NCI-H187 (cell line): ENCODE results near the gene LZTR1.
"Not testable (repeated sequence)": the region's sequence is repeated elsewhere in the genome, so short reads cannot be mapped to it uniquely, and the experiment has no call there.

Experiments used
- DNase-seq, 2 experiments: peaks; one replicate each; lab custom pipeline; 2025; lab: John Stamatoyannopoulos, UW

LZTR1 gene

DNA sequence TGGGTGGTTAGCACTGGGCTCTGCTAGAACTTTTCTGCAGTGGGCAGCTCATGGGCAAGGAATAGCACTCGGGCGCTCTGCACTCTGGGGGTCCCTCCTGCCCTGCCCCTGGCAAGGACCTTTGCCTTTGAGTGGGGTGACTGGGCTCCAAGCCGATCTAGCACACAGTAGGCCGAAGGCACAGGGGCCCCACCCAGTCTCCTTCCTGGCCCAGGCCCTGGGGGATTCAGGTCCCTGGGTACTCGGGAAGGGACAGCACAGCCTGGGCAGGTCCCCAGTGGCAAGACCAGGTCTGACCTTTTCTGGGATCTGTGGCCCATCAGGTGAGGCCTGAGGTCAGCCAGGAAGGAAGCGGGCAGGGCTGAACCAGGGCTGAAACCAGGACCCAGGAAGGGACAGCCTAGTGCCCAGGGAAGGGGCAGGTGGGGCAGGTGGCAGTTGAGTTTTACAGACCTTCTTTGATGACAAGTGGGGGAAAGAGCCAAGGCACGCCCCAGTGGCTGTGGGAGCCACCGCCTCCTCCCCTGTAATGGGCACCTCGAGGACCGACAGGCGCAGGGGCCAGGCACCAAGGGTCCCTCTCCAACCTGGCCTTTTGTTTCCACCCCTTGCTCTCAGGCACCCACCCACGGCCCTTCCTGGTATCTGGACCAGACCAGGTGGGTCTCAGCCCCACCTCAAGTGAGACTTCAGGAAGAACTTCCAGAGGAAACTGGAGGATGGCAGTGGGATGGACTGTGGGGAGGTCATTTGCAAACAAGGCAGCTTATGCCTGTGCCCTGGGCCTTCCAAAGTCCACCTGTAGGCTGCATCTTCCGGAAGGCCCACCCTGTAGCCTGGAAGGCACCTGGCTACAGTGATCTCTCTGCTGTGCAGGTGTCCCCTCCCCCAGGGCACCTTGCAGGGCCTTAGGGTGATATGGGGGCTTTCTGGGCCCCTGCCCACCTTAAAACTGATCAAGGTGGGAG lies 15.9 kb upstream of the LZTR1 start:
- no peak for DNase-seq

DNA sequence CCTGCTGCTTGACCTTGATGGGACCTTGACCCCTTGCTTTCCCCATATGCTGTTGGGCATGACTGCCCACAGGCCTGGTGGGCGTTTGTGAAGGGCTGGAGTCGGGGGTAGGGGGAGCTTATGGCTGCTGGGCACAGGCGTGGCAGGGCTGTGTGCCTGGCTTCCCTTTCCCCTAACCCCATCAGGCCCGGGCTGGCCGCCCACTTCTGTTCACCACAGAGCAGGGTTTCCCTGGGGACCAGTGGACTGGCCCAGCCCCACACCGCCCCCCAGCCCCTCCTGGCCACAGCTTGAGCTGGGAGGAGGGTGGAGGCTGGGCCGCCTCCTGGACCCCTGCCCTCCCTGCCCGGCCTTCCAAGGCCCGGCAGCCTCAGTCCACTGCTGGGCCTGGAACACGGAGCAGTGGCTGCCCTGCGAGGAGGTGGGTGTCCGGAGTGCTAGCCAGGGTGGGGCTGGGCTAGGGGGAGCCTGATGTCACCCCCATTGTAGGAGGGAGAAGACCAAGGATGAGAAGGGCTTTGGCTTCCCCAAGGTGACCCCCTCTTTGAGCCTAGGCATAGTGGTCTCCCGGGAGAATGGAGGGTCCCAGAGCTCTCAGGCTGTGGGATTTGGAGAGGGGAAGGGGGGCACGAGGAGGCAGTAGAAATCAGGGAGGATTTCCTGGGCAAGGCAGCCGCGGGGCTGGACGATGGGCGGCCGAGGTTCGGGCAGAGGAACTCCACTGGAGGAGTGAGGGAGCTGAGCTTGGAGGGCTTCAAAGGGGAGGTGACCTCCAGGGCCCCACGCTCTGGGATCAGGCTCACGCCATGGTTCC lies 15.0 kb upstream of the LZTR1 start, which contains the start of gene AIFM3:
TSS of gene AIFM3 (plus strand) at position 373 of the 814 bp plus-strand sequence. CDS start 690 bp downstream, outside the sequence.
- DNase-seq, result no peak

DNA sequence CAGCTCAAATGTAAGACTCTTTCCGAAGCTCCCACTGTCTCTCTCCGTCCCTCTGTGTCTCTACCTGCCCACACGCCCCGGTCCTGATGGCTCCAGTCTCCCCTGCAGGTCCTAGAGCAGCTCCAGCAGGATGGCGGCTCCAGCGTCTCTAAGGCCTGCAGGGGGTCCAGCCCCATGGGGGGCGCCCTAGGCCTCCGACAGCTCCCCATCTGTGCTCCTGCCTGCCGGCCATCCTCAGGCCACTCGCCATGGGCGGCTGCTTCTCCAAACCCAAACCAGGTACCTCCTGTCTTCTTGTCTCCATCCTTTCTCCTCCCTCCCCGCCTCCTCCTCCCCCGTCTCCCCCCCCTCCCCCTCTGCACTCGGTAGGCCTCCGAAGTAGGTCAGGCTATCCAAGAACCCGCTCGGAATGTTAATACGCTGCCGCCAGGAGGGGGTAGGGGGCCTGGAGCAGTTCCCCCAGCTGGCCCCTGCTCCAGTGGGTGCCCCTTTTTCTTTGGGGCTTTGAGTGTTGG lies 14.3 kb upstream of the LZTR1 start:
- no peak for DNase-seq

DNA sequence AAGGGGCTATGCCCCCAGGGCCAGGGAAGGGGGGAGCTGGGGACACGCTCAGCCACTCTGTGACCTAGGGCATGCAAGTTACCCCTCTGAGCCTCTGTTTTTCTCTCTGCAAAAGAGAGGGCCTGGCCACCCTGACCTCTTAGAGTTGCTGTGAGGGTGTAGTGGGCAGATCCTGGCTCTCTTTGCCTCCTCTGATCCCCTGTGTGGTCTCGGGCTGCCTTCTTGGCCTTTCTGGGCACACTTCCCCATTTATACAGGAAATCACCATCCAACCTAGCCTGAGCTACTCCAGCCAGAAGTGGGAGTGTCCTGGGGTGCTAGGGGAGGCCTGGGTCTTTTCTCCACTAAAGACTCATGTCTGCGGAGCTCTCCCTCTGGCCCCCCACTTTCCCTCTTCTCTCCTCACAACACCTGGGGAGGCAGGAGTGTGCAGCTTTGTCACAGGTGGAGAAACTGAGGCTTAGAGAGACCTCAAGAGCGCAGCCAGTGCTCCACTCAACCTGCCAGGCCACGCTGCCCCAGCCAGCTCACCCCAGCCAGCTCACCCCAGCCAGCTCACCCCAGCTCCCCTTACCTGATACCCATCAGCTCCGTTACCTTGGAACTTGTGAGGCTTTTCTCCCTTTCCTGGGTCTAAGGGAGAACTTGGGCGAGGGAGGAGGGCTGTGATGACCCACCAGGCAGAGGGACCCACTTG lies 13.7 kb upstream of the LZTR1 start:
- no peak for DNase-seq

DNA sequence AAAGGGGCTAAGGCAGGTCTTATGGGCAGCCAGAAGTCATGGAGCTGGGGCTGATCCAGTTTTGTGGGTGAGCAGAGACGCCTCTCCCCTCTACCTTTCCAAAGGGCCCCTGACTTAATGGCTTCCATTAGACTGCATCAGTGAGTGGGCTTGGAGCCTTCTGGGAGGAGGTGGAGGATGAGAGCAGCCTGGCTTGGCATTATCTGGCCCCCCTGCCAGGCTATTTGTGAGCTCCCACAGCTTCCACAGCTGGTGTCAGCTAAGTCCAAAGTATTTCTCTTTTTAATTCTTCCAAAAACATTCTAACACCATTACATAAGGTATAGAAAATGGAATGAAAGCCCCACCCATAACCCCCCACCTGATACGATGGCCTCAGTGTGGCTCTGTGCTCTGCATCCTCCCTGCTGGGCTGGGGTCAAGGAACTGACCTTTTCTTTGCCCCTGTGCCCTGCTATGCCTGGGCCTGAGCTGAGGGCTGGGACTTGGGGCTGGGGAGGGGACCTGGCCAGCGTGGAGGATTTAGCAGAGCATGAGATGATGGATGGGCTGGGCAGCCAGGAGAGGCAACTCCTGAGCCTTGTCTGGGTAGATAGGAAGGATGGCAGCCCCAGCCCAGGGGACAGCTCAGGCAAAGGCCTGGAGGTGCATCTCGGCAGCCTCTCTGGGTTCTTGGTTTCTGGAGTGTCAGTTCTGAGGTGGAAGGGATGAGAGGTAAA lies 11.0 kb upstream of the LZTR1 start:
- DNase-seq, result no peak

GRCh38 chr22:20972014-20972694 lies 9.9 kb upstream of the LZTR1 start:
- DNase-seq, result not testable (repeated sequence)

GRCh38 chr22:20972933-20973577 lies 9.0 kb upstream of the LZTR1 start:
- no peak for DNase-seq

DNA sequence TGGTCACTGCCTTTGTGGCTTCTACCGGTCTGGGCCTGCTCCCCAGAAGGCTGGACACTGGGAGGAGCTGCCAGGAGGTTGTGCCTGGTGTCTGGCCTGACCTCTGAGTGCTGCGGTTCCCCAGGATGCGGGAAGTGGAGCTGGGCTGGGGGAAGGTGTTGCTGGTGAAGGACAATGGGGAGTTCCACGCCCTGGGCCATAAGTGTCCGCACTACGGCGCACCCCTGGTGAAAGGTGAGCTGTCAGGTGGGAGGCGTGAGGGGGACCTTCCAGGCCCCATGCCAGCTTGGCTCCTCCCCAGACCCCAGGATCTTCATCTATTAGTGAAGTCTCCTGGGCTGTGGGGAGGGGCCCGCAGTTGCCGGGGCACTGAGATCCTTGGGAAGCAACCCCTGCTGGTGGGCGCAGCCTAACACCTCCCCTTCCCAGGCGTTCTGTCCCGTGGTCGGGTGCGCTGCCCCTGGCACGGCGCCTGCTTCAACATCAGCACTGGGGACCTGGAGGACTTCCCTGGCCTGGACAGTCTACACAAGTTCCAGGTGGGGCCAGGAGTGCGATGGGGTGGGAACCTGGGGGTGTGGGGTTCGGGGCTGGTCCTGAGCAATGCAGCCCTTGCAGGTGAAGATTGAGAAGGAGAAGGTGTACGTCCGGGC lies 8.3 kb upstream of the LZTR1 start:
- DNase-seq, result no peak

- DNase-seq, result no peak
Observed at GRCh38 chr22:20974336-20974955, 7.7 kb upstream of the LZTR1 start.

DNA sequence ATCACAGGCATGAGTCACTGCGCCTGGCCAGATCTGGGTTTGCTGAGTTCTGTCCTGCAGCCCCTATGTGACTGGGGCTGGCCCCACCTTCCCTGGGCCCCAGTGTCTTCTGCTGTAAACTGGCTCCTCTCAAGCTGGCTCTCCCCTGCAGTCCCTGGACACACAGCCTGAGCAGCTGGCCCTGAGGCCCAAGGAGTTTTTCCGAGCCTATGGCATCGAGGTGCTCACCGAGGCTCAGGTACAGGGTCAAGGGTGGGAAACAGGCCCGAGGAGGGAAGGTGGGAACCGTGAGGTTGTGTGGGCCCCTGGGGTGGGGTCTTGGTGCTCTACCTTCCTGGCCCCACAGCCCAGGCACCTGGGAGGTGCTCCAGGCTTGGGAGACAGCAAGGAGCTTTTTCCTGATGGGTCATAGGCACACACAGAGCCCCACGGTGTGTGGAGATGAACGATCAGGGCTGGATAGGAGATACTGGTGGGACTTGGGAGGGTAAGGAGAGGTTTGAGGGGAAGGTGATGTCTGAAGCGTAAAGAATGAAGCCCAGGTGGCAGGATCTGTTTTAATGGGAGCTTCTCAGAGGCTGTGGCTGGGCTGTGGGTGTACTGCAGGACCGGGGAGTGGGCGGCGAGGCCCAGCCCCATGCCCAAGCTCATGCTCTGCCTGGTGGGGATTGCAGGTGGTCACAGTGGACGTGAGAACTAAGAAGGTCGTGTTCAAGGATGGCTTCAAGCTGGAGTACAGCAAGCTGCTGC lies 6.4 kb upstream of the LZTR1 start:
- DNase-seq, result no peak

DNA sequence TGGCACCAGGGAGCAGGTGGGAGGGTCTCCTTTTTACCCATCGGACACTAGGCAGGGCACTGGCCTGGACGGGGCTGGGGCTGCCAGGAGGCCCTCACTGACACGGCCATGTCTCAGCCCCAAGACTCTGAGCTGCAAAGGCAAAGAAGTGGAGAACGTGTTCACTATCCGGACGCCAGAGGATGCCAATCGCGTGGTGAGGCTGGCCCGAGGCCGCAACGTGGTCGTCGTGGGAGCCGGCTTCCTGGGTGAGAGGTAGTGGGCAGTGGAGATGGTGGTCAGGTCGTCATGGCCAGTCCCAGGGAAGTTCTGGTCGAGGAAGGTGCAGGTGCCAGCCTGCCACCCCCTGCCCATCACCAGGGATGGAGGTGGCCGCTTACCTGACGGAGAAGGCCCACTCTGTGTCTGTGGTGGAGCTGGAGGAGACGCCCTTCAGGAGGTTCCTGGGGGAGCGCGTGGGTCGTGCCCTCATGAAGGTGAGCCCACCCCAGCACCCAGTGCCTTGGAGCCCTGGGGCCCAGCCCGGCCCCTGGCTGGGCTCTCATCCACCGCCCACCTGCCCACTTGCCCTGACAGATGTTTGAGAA lies 5.7 kb upstream of the LZTR1 start:
- DNase-seq, result no peak

DNA sequence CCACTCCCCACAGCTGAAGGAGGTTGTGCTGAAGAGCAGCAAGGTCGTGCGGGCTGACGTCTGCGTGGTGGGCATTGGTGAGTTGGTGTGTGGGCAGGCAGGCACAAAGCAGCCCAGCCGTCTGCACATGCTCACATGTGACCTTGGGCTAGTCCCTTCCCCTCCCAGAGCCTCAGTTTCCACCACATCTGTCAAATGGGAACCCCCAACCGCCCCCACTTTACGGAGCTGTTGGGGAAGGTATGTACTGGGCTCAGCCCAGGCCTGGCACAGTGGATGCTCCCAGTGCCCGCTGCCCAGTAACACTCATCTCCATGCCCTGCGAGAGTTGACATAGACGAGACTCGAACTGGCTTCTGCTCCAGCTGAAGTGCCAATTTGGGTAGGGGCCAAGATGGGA lies 5.1 kb upstream of the LZTR1 start:
- DNase-seq, result no peak

DNA sequence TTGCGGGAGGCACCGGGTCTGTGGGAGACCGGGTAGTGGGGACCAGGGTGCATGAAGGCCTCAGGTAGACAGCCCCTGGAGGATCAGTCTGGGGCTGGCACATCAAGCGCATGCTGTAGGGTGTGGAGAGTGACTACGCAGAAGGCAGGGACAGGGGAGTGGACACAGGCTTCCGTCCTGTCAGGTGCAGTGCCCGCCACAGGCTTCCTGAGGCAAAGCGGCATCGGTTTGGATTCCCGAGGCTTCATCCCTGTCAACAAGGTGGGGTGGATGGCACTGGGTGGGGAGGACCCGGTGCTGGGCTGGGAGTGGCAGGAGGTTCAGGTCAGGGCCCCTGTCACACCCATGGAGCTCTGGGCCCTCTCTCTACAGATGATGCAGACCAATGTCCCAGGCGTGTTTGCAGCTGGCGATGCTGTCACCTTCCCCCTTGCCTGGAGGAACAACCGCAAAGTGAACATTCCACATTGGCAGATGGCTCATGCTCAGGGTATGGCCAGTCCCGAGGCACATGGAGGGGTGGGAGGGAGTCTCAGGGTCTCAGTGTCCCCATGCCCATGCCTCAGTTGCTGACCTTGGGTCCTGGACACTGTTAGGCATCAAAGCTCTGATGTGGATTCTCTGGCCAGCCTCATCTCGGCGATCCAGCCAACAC lies 4.5 kb upstream of the LZTR1 start:
- DNase-seq, result no peak

- no peak for DNase-seq
Observed at GRCh38 chr22:20978419-20978818, 3.7 kb upstream of the LZTR1 start.

DNA sequence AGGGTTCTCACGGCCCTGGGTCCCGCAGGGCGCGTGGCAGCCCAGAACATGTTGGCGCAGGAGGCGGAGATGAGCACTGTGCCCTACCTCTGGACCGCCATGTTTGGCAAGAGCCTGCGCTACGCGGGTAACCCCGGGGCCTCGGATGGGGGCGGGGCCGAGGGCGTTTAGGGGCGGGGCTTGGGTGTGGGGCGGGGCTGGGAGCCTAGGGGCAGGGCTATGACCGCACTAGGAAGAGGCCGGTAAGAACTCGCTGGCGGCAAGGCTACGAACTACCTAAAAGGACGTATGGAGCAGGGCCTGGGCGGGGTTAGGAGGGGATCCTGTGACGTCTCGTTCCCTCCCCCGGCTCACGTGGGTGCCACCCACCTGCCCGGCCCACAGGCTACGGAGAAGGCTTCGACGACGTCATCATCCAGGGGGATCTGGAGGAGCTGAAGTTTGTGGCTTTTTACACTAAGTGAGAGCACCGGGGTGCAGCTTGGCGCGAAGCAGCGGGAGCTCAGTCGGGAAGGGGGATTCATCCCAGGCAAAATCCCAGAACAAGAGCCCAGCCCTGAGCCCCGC lies 2.8 kb upstream of the LZTR1 start:
- no peak for DNase-seq

DNA sequence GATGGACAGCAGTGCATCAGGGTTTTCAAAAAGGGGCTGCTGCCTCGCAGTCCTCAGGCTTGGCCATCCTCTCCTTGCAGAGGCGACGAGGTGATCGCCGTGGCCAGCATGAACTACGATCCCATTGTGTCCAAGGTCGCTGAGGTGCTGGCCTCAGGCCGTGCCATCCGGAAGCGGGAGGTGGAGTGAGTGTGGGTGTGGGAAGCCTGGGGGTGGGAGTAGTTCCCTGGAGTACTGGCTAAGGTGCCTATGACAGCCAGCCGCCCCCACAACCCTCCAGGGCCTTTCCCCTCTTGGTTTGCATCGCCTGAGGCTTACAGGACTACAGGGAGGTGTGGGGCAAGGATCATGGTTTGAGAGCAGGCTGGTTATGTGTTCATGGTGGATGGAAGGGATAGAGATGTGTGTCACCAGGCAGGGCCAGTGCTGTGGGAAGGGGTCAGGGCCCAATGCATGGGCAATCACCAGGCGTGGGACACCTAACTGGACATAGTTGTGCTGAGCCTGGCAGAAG lies 2.1 kb upstream of the LZTR1 start:
- DNase-seq, result no peak

DNA sequence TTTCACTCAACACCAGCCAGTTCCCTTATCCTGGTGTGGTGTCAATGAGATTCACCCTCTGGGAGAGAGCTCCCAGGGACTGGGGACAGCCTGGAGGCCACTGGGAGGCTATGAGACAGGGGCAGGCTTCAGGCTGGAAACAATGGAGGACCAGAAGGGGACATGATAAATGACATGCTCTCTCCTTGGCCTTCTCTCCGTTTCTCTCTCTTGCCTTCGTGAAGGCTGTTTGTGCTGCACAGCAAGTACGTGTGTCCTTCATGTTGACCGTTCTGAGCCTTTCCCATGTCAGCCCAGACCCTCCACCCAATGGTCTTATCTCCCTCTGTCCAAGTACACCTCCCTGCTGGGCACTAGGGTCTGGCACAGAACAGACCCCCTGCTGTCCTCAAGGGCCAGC lies 1.6 kb upstream of the LZTR1 start:
- no peak for DNase-seq
